Fibroblast of pulmonary artery (primary cell): ENCODE measurements around the gene TICRR.

Experiments used
- DNase-seq: peaks from one replicate; pipeline ENCODE4 v3.0.0-alpha.2; 2010; ENCODE audit warnings: low read depth
- H3K4me3 ChIP-seq: replicated peaks from 2 replicates; pipeline ENCODE4 v1.5.1; 2011; ENCODE audit warnings: low read depth, mild to moderate bottlenecking, control low read depth, low read length, moderate library complexity
- CTCF ChIP-seq: IDR thresholded peaks from 2 replicates; pipeline ENCODE4 v1.5.1; 2011; ENCODE audit warnings: mild to moderate bottlenecking, control low read depth, low read length, inconsistent platforms; ENCODE audit errors: missing control alignments

The TICRR gene

GRCh38 chr15:89647191-89647851 is 72.1 kb downstream of the TICRR start:
- H3K4me3 ChIP-seq = no peak overlapping the region
- DNase-seq = peak; percentile 68
- peak; percentile 91 for TF ChIP-seq CTCF

- no peak for TF ChIP-seq CTCF
- H3K4me3 ChIP-seq = no peak overlapping the region
- DNase-seq = no peak
Measured at GRCh38 chr15:89648106-89649012, 73.1 kb downstream of the TICRR start.

- no peak for TF ChIP-seq CTCF
- H3K4me3 ChIP-seq = no peak overlapping the region
- DNase-seq = no peak
Measured at GRCh38 chr15:89649013-89649625, 73.8 kb downstream of the TICRR start.

GRCh38 chr15:89649716-89650115 is 74.4 kb downstream of the TICRR start:
- TF ChIP-seq CTCF = no peak
- no peak for DNase-seq
- H3K4me3 ChIP-seq = no peak overlapping the region

- TF ChIP-seq CTCF = no peak
- DNase-seq = no peak
Measured at GRCh38 chr15:89652131-89652530, 76.9 kb downstream of the TICRR start.

GRCh38 chr15:89652666-89653065 is 77.4 kb downstream of the TICRR start:
- TF ChIP-seq CTCF = no peak
- no peak for DNase-seq
- H3K4me3 ChIP-seq = no peak overlapping the region

More at GRCh38 chr15:89652131-89652530, 76.9 kb downstream of the TICRR start:
- H3K4me3 ChIP-seq = no peak overlapping the region
